Measurements from ENCODE around the gene EHD1. TPM values are rescaled to one million over a fixed set of nuclear protein-coding genes. Genes with fewer than 3 reads are reported as not detected.
A peak's percentile ranks its signal among the peaks of the same experiment; 100 is the strongest.

The EHD1 gene
- total and polyA plus RNA-seq, 9 of the 15 experiments (the other 6 are each of a cell fraction or from before 2014, with no cell fraction given): 0.46 to 65.0 (median 16.4) TPM

- H3K4me3 ChIP-seq: peak overlapping the region; percentile 71
- peak overlapping the region; percentile 88 for H3K27ac ChIP-seq (ENCODE audit: extremely low read depth, low read depth, low read length)
- BruUV-seq (replicated peaks): no TSS peak
- peak; percentile 6 for FAIRE-seq
- peak; percentile 6 for ATAC-seq
- intact Hi-C loops (cut with micrococcal nuclease) (no loop called here), in situ Hi-C loops (cut with MboI) (no loop called here)
- ChIA-PET POLR2A (interaction anchor here (0.6 to 9.0 kb wide), 8 partner anchors 10 to 620 kb away, joined by 3 to 109 read pairs (median 4); partner anchors contain the start of gene MALAT1), CTCF (ENCODE audit: low intra/inter-chr PET ratio) (interaction anchor here (1.1 kb wide), 1 partner anchor 16 kb away, joined by 3 read pairs; no protein-coding TSS in a partner anchor)
- H4K20me1 ChIP-seq (replicated peaks; ENCODE audit: control insufficient read depth, insufficient read depth, low read length): peaks cover 14% of the 10 kb centered on the region; the same call in 1 of the 2 replicates
- H3K36me3 ChIP-seq (ENCODE audit: control insufficient read depth, insufficient read depth, low read length): peaks cover 15% of the 10 kb centered on the region; the same call in 2 of the 3 replicates
- H2AFZ ChIP-seq (ENCODE audit: low read depth, low read length): peak overlapping the region; percentile 89
- no peaks in the 10 kb centered on the region for H3K9me3 ChIP-seq (replicated peaks; ENCODE audit: control insufficient read depth, insufficient read depth, low read depth, low read length)
- peak overlapping the region; percentile 93 for H3K4me2 ChIP-seq (ENCODE audit: insufficient read depth, low read length)
- peaks cover 26 to 66% of the 10 kb centered on the region in 2 experiments for H3K4me1 ChIP-seq (replicated peaks in 1 of 2; ENCODE audit: control insufficient read depth in 2 of 2, insufficient read depth in 2 of 2, low read length in 2 of 2)
- peaks cover 50% of the 10 kb centered on the region for H3K79me2 ChIP-seq (ENCODE audit: control insufficient read depth, insufficient read depth, low read length)
- H3K9ac ChIP-seq (ENCODE audit: insufficient read depth in 1 of 2, low read depth in 2 of 2, low read length in 2 of 2): peak overlapping the region; percentile 89 to 92
- H3K27me3 ChIP-seq (ENCODE audit: control insufficient read depth in 2 of 2, insufficient read depth in 2 of 2, low read length in 2 of 2): no peaks in the 10 kb centered on the region
- 17% methylated on average over 15 of the region's 16 CpGs for WGBS (ENCODE audit: insufficient coverage, low coverage, missing lambda C conversion rate)
- no peaks in the 10 kb centered on the region for H3K9me1 ChIP-seq (ENCODE audit: control insufficient read depth, insufficient read depth, low read length)
- DNase-seq (ENCODE audit: extremely low read depth in 1 of 4, low spot score in 3 of 4): no peak
- TF ChIP-seq SMARCE1 (IDR thresholded peaks at IDR 0.05) (peak; percentile 46; the same call in 1 of the 2 replicates), SAP30 (IDR thresholded peaks at IDR 0.05; ENCODE audit: borderline replicate concordance, insufficient read depth, low read depth, low read length, poor library complexity, severe bottlenecking) (peak; percentile 3), SMARCA4 (IDR thresholded peaks at IDR 0.05) (peak; percentile 10; the same call in 1 of the 2 replicates), HDGF (IDR thresholded peaks at IDR 0.05) (0 out of 2 replicates have a peak, but pooled peaks have one; percentile 75), ZNF277 (CRISPR knock-in tag; IDR thresholded peaks at IDR 0.05; ENCODE audit: borderline replicate concordance) (no peak), WHSC1 (IDR thresholded peaks at IDR 0.05; ENCODE audit: low read length) (no peak), FOSL1 (tag; conservative IDR thresholded peaks at IDR 0.05) (0 out of 2 replicates have a peak, but pooled peaks have one; percentile 3), MAFK (IDR thresholded peaks at IDR 0.05; ENCODE audit: low read length) (no peak), MYC (IDR thresholded peaks at IDR 0.05; ENCODE audit: low read depth, low read length) (no peak), MYC (CRISPR knock-in tag; IDR thresholded peaks at IDR 0.05; ENCODE audit: borderline replicate concordance, low read depth) (no peak), THRB (CRISPR knock-in tag; conservative IDR thresholded peaks at IDR 0.05) (no peak), ZNF75A (CRISPR knock-in tag; IDR thresholded peaks at IDR 0.05) (no peak), NBN (IDR thresholded peaks at IDR 0.05; ENCODE audit: low read depth) (0 out of 2 replicates have a peak, but pooled peaks have one; percentile 1), CLOCK (CRISPR knock-in tag; IDR thresholded peaks at IDR 0.05; ENCODE audit: borderline replicate concordance) (no peak)
- TF ChIP-seq, protein P1, sequence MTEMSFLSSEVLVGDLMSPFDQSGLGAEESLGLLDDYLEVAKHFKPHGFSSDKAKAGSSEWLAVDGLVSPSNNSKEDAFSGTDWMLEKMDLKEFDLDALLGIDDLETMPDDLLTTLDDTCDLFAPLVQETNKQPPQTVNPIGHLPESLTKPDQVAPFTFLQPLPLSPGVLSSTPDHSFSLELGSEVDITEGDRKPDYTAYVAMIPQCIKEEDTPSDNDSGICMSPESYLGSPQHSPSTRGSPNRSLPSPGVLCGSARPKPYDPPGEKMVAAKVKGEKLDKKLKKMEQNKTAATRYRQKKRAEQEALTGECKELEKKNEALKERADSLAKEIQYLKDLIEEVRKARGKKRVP (CRISPR knock-in tag; IDR thresholded peaks at IDR 0.05): no peak
These were observed 951 bp upstream of the EHD1 start for GRCh38 chr11:64879244-64879900.

Data from K562 (cell line).